Measurements from ENCODE around the gene ETV2.
"Not testable (repeated sequence)": the region's sequence is repeated elsewhere in the genome, so short reads cannot be mapped to it uniquely, and the experiment has no call there.

ETV2 gene

DNA sequence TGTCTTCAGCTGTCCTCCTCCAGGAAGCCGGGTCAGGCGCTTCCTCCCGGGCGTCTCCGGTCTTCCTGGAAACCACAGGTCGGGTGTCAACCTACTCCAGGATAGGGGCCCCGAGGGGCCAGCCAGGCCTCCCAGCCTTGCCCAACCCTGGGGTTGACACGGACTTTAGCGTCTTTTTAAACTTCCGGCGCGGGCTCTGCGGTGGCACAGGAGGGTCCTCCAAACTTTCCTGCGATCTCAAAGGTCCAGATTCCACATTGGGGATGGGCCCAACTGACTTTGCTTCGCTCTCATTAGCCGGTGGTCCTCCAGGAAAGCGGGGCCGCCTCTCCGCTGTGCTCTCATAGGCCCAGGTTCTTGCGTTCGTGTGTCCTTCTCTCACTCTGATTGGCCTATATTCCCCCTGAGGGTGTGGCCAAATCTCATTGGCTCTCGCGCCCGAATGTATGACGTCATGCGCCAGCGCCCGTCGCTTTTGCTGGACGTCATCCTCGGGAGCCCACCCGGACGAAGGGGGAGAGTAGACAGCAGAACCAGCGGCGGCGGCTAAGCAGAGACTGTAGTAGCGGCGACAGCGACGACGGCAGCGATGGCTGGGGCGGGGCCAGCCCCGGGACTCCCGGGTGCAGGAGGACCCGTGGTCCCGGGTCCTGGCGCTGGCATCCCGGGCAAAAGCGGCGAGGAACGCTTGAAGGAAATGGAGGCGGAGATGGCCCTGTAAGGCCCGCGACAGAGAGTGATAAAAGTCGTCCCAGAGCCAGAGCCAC is 12.8 kb upstream of the ETV2 start, which contains the start of gene RBM42:
RBM42 (plus strand) TSS at position 472 of the 767 bp plus-strand sequence; CDS start at position 590, 118 bp downstream.
- DNase-seq: peak; percentile 99

DNA sequence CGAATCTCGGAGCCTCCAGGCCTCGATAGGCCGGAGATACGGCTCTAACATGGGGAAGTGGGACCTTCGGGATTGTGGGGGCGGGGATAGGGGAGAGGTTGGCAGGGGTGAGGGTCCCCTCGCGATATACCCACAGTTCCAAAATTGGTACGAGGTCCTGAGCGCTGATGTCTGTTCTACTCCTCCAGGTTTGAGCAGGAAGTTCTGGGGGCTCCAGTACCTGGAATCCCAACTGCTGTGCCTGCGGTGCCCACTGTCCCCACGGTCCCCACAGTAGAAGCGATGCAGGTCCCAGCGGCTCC is 12.3 kb upstream of the ETV2 start:
- no peak for DNase-seq

DNA sequence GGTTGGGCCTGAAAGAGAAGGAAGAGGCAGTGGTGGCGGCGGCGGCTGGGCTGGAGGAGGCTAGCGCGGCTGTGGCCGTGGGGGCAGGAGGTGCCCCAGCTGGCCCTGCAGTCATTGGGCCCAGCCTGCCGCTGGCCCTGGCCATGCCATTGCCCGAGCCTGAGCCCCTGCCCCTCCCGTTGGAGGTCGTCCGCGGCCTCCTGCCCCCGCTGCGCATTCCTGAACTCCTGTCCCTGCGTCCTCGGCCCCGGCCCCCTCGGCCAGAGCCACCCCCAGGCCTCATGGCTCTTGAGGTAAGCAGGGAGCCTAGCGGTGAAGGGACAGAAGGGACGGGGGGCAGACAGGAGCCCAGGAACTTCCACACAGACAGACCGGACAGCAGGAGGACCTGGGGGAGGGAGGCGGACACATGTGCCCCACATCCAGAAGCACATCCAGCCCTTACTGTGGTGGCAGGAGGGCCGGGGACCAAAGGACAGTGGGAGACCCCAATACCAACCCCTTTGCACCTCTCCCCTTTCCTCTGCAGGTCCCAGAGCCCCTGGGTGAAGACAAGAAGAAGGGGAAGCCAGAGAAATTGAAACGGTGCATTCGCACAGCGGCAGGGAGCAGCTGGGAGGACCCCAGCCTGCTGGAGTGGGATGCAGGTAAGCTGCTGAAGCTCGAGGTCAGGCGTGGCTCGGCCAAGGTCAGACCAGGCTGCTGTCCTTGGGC is 7.7 kb upstream of the ETV2 start:
- no peak for DNase-seq

DNA sequence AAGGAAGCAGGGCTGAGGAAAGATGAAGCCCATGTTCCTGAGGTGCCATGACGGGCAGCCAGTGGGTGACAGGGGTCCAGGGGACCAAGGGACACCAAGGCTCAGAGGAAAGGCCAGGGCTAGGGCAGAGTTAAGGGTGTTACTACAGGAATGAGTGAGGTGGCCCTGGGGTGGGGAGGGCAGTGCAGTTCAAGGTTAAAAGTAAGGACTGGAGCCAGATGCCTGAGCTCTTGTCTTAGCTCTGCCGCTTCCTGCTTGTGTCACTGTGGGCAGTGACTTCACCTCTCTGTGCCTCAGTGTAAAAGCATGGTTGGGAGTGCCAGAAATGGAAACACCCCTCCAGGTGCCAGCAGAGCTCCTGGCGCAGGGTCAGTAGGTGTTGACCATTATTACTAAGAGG is 4.9 kb upstream of the ETV2 start:
- DNase-seq: no peak

DNA sequence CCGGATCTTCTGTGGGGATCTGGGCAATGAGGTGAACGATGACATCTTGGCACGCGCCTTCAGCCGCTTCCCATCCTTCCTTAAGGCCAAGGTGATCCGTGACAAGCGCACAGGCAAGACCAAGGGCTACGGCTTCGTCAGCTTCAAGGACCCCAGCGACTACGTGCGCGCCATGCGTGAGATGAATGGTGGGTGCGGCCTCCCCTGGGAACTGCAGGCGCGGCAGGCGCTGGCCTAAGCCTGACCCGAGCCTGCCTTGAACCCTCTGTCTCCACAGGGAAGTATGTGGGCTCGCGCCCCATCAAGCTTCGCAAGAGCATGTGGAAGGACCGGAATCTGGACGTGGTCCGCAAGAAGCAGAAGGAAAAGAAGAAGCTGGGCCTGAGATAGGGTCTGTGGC is 4.4 kb upstream of the ETV2 start:
- no peak for DNase-seq

DNA sequence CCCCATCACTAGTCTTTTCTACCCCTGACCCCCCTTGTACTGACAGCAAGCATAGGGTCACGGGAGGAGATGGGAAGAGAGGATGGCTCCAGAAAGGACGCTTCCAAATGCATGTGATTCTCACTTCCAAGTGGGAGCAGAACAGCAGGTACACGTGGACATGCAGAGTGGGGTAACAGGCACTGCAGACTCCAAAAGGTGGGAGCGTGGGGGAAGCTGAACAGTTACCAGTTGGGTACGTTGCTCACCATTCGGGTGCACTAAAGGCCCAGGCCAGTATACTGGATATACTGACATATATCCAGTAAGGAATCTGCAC is 2.3 kb upstream of the ETV2 start:
- DNase-seq: no peak

DNA sequence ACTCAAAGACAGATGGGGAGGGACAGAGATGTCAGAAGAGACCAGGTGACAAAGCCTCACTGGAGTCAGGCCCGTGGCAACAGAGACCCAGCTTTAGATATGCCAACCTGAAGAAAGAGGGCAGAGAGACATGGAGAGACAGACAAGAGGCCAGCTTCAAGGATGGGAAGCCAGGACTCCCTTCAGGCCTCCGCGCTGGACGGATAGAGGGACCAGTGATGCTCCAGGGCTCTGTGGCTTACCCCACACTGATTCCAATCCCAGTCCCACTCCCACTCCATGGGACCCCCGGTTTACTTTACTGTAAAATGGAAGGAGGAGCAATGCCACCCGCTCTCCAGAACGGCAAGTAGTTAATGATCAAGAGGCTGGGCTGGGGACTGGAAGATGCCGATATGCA is 1.7 kb upstream of the ETV2 start:
- no peak for DNase-seq

DNA sequence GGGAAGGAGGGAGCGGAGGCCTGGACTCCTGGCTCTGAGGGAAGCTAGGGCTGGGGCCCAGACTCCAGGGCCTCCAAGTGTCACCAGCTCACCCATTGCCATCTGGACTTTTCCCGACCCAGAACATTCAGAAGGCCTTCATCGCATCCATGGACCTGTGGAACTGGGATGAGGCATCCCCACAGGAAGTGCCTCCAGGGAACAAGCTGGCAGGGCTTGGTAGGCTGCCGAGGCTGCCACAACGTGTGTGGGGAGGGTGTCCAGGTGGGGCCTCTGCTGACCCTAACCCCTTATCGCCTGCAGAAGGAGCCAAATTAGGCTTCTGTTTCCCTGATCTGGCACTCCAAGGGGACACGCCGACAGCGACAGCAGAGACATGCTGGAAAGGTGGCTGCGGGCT is 767 bp downstream of the ETV2 start:
- no peak for DNase-seq

DNA sequence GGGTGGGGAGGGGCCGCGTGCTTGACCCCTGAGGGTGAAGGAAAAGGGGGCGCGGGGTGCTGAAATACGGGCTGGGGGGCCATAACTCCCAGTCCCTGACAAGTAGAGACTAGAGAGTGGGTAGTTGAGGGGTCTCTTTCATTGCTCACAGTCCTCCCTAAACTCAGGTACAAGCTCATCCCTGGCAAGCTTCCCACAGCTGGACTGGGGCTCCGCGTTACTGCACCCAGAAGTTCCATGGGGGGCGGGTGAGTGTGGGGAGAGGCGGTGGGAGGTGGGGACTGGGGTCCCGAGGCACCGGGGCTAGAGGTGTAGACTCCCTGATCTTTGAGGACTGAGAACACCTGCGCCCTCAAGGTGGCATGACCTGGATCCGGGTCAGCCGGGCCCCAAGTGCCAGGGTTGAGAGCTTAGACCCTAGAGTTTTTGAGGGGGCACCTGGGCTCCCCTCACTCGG is 1.3 kb downstream of the ETV2 start:
- no peak for DNase-seq

DNA sequence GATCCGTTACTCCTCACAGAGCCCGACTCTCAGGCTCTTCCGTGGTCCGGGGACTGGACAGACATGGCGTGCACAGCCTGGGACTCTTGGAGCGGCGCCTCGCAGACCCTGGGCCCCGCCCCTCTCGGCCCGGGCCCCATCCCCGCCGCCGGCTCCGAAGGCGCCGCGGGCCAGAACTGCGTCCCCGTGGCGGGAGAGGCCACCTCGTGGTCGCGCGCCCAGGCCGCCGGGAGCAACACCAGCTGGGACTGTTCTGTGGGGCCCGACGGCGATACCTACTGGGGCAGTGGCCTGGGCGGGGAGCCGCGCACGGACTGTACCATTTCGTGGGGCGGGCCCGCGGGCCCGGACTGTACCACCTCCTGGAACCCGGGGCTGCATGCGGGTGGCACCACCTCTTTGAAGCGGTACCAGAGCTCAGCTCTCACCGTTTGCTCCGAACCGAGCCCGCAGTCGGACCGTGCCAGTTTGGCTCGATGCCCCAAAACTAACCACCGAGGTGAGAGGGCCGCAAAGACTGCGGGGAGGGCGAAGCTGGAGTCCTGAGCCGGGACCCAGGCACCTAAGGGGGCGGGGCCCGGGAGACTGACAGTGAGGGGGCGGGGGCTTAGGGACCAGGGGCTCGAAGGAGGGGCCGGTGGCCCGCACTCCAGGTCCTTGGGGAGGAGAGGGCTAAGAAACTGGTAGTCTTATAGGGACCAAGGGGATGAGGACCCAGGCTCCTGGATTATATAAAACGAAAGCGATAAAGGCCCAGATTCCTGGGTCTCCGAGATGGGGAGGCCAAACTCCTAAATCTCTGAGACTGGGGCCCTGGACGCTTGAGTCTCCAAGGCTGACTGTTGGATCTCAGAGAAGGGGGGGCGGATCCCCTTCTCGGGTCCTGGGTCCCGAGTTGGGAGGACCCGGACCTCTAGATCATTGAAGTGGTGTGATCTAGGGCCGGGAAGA is 2.0 kb downstream of the ETV2 start:
- DNase-seq: peak; percentile 80

DNA sequence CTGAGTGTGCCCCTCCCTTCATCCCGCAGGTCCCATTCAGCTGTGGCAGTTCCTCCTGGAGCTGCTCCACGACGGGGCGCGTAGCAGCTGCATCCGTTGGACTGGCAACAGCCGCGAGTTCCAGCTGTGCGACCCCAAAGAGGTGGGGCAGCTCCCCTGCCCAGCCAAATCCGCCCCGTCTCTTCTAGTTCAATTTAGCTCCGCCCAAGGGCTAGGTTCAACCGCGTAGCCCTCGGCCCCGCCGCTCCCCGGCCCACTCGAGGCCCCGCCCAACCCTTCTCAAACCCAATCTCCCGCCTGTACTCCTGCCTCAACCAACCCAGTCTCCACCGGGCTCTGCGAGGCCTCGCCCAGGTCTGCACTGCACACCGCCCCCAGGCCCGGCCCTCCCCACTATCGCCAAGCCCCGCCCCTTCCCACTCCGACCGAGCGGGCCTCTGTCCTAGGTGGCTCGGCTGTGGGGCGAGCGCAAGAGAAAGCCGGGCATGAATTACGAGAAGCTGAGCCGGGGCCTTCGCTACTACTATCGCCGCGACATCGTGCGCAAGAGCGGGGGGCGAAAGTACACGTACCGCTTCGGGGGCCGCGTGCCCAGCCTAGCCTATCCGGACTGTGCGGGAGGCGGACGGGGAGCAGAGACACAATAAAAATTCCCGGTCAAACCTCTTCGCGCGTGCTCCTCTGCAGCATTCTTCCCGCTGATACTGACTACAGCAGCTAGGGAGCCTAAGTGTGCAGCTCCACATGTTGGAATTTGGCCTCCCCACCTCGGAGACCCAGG is 2.9 kb downstream of the ETV2 start:
- DNase-seq: peak; percentile 93

DNA sequence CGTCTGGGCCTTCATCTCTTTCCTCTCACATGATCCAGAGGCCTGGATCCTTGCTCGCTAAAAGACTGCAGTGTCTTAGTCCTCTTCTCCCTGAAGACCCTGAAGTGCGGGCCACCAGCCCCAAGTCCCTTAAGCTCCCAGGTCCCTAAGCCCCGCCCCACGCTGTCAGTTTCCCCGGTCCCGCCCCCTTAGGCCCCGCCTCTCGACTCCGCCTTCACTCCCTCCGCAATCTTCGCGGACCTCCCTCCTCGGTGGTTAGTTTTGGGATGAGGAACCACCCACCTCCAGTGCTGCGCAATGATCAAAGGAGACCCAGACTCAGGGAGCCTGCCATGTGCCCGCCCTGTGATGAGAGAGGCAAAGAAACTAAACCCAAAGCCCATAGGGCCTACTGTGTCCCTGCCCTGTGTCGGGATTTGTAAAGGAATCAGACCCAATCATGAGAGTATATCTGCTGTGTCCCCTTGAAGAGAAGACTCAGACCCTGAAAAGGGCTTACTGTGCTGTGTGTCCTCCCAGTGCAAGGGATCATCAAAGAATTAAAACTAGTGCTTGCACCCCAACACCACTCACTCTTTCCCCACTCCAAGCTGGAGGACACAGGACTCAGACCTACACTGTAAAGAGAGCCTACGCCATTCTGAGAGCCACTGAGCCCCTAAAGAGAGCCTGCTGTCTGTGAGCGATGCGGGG is 3.6 kb downstream of the ETV2 start:
- peak; percentile 49 for DNase-seq

DNA sequence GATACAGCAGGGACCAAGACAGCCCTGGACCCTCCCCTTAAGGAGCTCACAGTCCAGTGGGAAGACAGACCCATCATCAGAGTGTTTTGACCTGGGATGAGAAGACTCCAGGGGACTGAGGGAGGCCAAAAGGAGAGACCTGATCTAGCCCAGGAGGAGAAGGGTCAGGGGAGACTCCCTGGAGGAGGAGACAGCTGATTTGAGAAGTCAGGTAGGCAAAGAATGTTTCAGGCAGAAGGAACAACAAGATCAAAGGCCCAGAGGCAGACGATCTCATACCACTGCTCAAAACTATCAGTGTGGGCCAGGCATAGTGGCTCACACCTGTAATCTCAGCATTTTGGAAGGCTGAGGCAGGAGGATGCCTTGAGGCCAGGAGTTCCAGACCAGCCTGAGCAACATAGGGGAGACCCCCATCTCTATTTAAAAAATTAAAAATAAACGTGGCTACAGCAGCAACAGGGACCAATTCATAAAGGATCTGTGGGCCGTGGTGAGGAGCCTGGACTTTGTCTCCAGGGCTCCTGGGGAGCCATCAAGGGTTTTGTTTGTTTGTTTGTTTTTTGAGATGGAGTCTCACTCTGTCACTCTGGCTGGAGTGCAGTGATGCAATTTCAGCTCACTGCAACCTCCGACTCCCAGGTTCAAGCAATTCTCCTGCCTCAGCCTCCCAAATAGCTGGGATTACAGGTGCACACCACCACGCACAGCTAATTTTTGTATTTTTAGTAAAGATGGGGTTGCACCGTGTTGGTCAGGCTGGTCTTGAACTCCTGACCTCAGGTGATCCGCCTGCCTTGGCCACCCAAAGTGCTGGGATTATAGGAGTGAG is 4.4 kb downstream of the ETV2 start:
- no peak for DNase-seq

DNA sequence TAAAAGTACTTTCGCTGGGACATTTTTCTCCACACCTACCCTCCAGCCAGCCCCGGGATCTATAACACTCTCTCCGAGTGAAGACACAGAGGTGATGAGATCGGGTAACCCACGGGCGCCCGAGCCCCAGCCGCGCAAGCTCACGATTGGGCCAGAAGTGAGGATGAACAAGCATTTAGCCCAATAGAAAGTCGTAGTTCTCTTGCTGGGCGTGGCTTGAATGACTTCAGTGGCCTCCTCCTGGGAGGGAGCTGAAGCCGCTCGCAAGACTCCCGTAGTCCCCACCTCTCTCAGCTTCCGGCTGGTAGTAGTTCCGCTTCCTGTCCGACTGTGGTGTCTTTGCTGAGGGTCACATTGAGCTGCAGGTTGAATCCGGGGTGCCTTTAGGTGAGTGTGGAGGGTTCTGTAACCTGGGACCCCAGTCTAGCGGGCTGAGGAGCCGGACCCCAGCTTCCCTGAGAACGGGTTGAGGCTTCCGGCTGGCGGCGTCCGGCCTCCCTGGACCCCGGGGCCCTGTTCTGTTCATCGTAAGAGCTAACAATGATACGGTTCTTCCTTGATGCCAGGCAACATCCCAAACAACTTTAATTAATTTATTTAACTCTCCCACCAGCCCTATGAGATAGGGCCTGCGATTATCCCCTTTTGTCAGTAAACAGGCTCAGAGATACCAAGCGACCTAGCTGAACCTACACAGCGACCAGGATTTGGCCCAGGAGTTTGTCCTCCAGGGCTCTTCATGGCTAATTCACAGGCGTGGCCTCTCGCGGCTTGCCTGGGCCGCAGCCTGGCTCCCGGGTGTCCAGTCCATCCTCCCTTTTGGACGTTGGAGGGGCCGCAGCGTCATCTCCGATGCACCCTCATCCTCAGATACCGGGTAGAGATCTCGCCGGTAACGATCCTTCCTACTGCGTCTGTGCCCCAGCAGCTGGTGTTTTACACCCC is 6.7 kb downstream of the ETV2 start, which contains the start of gene COX6B1:
COX6B1 (plus strand) TSS at position 307 of the 945 bp plus-strand sequence. CDS start 2,921 bp downstream, outside the sequence.
- DNase-seq: peak; percentile 98

DNA sequence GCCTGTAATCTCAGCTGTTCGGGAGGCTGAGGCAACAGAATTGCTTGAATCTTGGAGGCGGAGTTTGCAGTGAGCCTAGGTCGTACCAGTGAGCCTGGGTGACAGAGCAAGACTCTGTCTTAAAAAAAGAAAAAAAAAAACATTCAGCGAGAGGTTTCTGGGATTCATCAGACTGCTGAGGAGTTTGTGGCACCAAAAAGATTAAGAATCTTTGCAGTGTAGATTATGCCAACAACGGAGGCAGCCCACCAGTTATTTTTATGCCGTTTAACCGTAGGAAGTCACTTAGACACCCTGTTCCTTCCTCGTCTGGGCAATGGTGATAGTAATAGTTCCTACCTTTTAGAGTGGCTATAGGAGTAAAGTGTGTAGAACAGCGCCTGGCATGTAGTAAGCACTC is 9.0 kb downstream of the ETV2 start:
- no peak for DNase-seq

DNA sequence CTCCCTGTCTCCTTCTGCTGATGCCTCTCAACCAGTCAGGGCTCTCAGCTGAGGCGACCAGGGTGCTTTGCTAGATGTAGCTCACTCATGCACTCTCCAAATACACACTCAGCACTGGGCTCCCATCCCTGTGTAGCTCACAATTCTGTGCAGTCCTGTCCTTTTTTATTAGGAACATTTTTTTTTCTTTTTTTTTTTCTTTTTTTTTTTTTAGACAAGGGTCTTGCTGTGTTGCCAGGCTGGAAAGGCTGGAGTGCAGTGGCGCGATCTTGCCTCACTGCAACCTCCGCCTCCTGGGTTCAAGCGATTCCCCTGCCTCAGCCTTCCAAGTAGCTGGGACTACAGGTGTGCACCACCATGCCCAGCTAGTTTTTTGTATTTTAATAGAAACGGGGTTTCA is 13.3 kb downstream of the ETV2 start:
- not testable (repeated sequence) for DNase-seq

DNA sequence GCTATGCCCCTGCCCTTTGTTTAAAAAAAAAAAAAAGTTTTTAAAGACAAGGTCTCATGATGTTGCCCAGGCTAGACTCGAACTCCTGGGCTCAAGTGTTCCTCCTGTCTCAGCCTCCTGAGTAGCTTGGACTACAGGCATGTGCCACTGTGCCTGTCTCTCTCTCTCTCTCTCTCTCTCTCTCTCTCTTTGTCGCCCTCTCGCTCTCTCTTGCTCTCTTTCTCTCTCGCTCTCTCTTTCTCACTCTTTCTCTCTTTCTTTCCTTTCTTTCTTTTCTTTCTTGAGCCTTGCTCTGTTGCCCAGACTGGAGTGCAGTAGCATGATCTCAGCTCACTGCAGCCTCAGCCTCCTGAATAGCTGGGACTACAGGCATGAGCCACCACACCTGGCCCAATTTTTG is 14.1 kb downstream of the ETV2 start:
- DNase-seq: no peak

DNA sequence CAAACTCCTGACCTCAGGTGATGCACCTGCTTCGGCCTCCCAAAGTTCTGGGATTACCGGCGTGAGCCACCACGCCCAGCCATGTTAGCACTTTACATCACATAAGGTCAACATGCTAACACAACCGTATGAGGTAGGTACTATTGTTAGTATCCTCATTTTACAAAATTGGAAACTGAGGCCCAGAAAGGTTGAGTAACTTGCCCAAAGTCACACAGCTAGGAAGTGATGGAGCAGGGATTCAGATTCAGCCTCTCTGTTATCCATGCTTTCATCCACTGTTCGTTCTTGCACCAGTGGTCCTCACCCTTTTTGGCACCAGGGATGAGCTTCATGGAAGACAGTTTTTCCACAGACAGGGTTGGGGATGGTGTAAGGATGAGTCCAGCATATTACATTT is 15.2 kb downstream of the ETV2 start:
- no peak for DNase-seq

DNA sequence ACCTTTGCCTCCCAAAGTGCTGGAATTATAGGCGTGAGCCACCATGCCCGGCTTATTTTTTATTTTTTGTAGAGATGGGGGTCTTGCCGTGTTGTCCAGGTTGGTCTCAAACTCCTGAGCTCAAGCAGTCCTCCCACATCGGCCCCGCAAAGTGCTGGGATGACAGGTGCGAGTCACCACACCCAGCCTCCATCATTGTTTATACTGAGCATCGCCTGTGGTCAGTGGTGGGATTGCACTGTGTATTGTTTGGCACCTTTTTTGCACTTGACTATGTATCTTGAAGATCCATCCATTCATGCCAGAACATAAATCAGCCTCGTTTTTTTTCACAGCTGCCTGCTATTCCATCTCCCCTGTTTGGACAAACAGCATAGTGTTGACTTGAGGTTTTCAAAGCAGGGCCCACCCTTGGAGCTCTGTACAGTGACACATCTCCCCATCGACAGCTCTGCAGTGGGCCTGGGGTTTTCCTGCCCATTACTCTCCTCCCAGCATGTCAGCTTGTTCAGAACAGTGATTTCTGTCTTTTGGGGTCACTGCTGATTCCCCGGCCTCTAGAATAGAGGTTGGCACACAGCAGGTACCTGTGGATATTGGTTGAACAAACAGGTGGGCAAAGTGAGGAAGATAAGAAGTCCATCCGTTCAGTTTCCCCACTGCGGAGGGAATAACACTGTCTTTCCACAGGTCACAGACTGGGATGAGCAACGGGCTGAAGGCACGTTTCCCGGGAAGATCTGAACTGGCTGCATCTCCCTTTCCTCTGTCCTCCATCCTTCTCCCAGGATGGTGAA is 16.6 kb downstream of the ETV2 start:
- no peak for DNase-seq

Data from NCI-H1105 treated with DMSO at 0.1 percent for 48 hours (cell line).